CD4-positive, alpha-beta T cell treated with Interleukin-21 for 1 hour (primary cell): ENCODE data around the gene SLC20A1.
A peak's percentile ranks its signal among the peaks of the same experiment; 100 is the strongest.
"Not testable (repeated sequence)": the region's sequence is repeated elsewhere in the genome, so short reads cannot be mapped to it uniquely, and the experiment has no call there.

ENCODE experiments used
- DNase-seq: peaks from one replicate; pipeline ENCODE4 v3.0.0-alpha.2; 2020

Gene SLC20A1

GRCh38 chr2:112645310-112646101, at the start of gene SLC20A1:
SLC20A1 (plus strand) TSS chr2:112645939; CDS start chr2:112646829, 890 bp downstream.
- DNase-seq: peak; percentile 98

GRCh38 chr2:112597537-112598322, 48.0 kb upstream of the SLC20A1 start:
- no peak for DNase-seq

- DNase-seq: no peak
These were observed 45.1 kb upstream of the SLC20A1 start for GRCh38 chr2:112600634-112601033.

GRCh38 chr2:112601754-112602153, 44.0 kb upstream of the SLC20A1 start:
- no peak for DNase-seq

GRCh38 chr2:112602917-112603316, 42.8 kb upstream of the SLC20A1 start:
- DNase-seq: no peak

GRCh38 chr2:112603731-112604130, 42.0 kb upstream of the SLC20A1 start:
- no peak for DNase-seq

- no peak for DNase-seq
These were observed 40.8 kb upstream of the SLC20A1 start for GRCh38 chr2:112604952-112605351.

- DNase-seq: no peak
These were observed 39.8 kb upstream of the SLC20A1 start for GRCh38 chr2:112605926-112606325.

- DNase-seq: no peak
These were observed 39.2 kb upstream of the SLC20A1 start for GRCh38 chr2:112606547-112606946.

- DNase-seq: no peak
These were observed 37.9 kb upstream of the SLC20A1 start for GRCh38 chr2:112607680-112608438.

- not testable (repeated sequence) for DNase-seq
These were observed 36.4 kb upstream of the SLC20A1 start for GRCh38 chr2:112609320-112609719.

GRCh38 chr2:112612283-112612682, 33.5 kb upstream of the SLC20A1 start:
- not testable (repeated sequence) for DNase-seq

GRCh38 chr2:112614201-112614840, 31.4 kb upstream of the SLC20A1 start:
- DNase-seq: no peak

GRCh38 chr2:112615051-112615450, 30.7 kb upstream of the SLC20A1 start:
- no peak for DNase-seq

GRCh38 chr2:112615798-112616197, 29.9 kb upstream of the SLC20A1 start:
- DNase-seq: not testable (repeated sequence)

GRCh38 chr2:112618383-112618782, 27.4 kb upstream of the SLC20A1 start:
- no peak for DNase-seq

- no peak for DNase-seq
These were observed 23.8 kb upstream of the SLC20A1 start for GRCh38 chr2:112621790-112622527.

GRCh38 chr2:112622528-112622849, 23.2 kb upstream of the SLC20A1 start:
- DNase-seq: no peak

- peak; percentile 71 for DNase-seq
These were observed 21.6 kb upstream of the SLC20A1 start for GRCh38 chr2:112623913-112624777.

GRCh38 chr2:112625474-112626114, 20.1 kb upstream of the SLC20A1 start:
- no peak for DNase-seq

GRCh38 chr2:112626604-112627059, 19.1 kb upstream of the SLC20A1 start:
- peak; percentile 70 for DNase-seq
